HG02642 (cell line): ENCODE results near the gene TBC1D5.
"Not testable (repeated sequence)": the region's sequence is repeated elsewhere in the genome, so short reads cannot be mapped to it uniquely, and the experiment has no call there.

Experiments used
- ATAC-seq: cut with Tn5 transposase; IDR thresholded peaks from one replicate; pipeline ENCODE4 v1.9.1; 2021; ENCODE audit warnings: mild to moderate bottlenecking; ENCODE audit not compliant: unreplicated experiment, poor library complexity

TBC1D5 gene

GRCh38 chr3:17133632-17134545, 608.5 kb downstream of the TBC1D5 start:
- ATAC-seq = no peak

GRCh38 chr3:17132286-17133115, 609.9 kb downstream of the TBC1D5 start:
- no peak for ATAC-seq

- no peak for ATAC-seq
These were observed 611.5 kb downstream of the TBC1D5 start for GRCh38 chr3:17130956-17131355.

- no peak for ATAC-seq
These were observed 612.9 kb downstream of the TBC1D5 start for GRCh38 chr3:17129556-17129955.

GRCh38 chr3:17128671-17129070, 613.8 kb downstream of the TBC1D5 start:
- ATAC-seq = not testable (repeated sequence)

GRCh38 chr3:17125738-17126442, 616.5 kb downstream of the TBC1D5 start:
- ATAC-seq = no peak

GRCh38 chr3:17122758-17123157, 619.7 kb downstream of the TBC1D5 start:
- no peak for ATAC-seq

- no peak for ATAC-seq
These were observed 621.1 kb downstream of the TBC1D5 start for GRCh38 chr3:17121336-17121735.

GRCh38 chr3:17120115-17120514, 622.3 kb downstream of the TBC1D5 start:
- no peak for ATAC-seq

- no peak for ATAC-seq
These were observed 623.0 kb downstream of the TBC1D5 start for GRCh38 chr3:17119201-17120072.

- no peak for ATAC-seq
These were observed 623.7 kb downstream of the TBC1D5 start for GRCh38 chr3:17118771-17119170.

- ATAC-seq = no peak
These were observed 626.3 kb downstream of the TBC1D5 start for GRCh38 chr3:17116007-17116600.

GRCh38 chr3:17115186-17115585, 627.2 kb downstream of the TBC1D5 start:
- no peak for ATAC-seq

GRCh38 chr3:17111586-17111985, 630.8 kb downstream of the TBC1D5 start:
- ATAC-seq = no peak

- ATAC-seq = no peak
These were observed 631.6 kb downstream of the TBC1D5 start for GRCh38 chr3:17110660-17111396.
